Cardiac muscle cell (in vitro differentiated cells and primary cell): Measurements from ENCODE around the gene MGAT4B. TPM values are rescaled to one million over a fixed set of nuclear protein-coding genes. Genes with fewer than 3 reads are reported as not detected.

Experiments
- DNase-seq, 2 donors: peaks; one replicate each; pipeline versions ENCODE4 v3.0.0 to v3.0.0-alpha.2; 2010 to 2017; ENCODE audit warnings: low read depth in 1 of 2, low spot score in 1 of 2
- H3K27ac ChIP-seq: fragments of 200-600 bp; sonication (generic); 2 replicates; pipeline ENCODE4 v1.5.1; 2016
- H3K27me3 ChIP-seq: fragments of 200-600 bp; sonication (generic); 2 replicates; pipeline ENCODE4 v1.6.0; 2016; ENCODE audit warnings: control low read depth
- H3K36me3 ChIP-seq: fragments of 200-600 bp; sonication (generic); 2 replicates; pipeline ENCODE4 v1.5.1; 2016; ENCODE audit warnings: control low read depth
- H3K4me1 ChIP-seq: fragments of 200-600 bp; sonication (generic); 2 replicates; pipeline ENCODE4 v1.8.1; 2017; ENCODE audit warnings: low read depth, mild to moderate bottlenecking, mixed run types
- H3K4me3 ChIP-seq: fragments of 200-600 bp; sonication (generic); 2 replicates; pipeline ENCODE4 v1.5.1; 2016; ENCODE audit warnings: mild to moderate bottlenecking
- H3K9me3 ChIP-seq: fragments of 200-600 bp; sonication (generic); 2 replicates; pipeline ENCODE4 v1.5.1; 2017; ENCODE audit warnings: low read depth, mild to moderate bottlenecking, control low read depth
- polyA plus RNA-seq: library from polyadenylated mRNA; unstranded; fragments of >200 nt; fragmentation: Nextera tagmentation; extraction: Ambion mirVana; gene quantifications from 2 replicates; pipeline ENCODE4 v1.2.1, GENCODE V29; 2016
- total RNA-seq: library from RNA; depleted of rRNA; stranded (reverse); fragments of >200 nt; gene quantifications from 2 replicates; pipeline ENCODE4 v1.2.3, GENCODE V29; 2016
- TF ChIP-seq, protein P1 (sequence below): IDR thresholded peaks from 2 replicates; pipeline ENCODE4 v1.5.1; 2012; ENCODE audit warnings: low read depth, mild to moderate bottlenecking, low read length

Gene MGAT4B
- total and polyA plus RNA-seq, 2 experiments from 2014 or later: 184 to 192 TPM

DNA sequence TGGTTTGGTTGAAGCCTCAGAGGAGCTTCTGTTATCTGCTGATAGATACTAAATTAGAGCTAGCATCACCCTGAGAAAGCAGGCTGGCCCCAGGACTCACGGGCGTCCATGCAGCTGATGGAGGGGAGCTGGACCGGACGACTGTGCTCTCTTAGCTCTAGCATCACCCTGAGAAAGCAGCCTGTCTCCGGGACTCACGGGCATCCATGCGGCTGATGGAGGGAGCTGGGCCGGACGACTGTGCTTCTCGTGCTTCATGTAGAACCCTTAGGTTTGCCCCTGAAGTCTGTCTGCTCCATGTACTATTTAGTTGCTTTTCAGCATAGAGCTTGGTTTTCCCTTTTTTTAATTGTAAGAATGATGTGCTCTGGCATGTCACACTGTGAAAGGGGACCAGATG, 29.2 kb downstream of the MGAT4B start:
- no peaks in the 10 kb centered on the region for H3K27me3 ChIP-seq
- no peak for DNase-seq
- H3K9me3 ChIP-seq: no peaks in the 10 kb centered on the region
- TF ChIP-seq, protein P1, sequence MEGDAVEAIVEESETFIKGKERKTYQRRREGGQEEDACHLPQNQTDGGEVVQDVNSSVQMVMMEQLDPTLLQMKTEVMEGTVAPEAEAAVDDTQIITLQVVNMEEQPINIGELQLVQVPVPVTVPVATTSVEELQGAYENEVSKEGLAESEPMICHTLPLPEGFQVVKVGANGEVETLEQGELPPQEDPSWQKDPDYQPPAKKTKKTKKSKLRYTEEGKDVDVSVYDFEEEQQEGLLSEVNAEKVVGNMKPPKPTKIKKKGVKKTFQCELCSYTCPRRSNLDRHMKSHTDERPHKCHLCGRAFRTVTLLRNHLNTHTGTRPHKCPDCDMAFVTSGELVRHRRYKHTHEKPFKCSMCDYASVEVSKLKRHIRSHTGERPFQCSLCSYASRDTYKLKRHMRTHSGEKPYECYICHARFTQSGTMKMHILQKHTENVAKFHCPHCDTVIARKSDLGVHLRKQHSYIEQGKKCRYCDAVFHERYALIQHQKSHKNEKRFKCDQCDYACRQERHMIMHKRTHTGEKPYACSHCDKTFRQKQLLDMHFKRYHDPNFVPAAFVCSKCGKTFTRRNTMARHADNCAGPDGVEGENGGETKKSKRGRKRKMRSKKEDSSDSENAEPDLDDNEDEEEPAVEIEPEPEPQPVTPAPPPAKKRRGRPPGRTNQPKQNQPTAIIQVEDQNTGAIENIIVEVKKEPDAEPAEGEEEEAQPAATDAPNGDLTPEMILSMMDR: no peak
- no peaks in the 10 kb centered on the region for H3K4me1 ChIP-seq
- no peak overlapping the region for H3K4me3 ChIP-seq
- peaks cover 43% of the 10 kb centered on the region for H3K36me3 ChIP-seq
- no peak overlapping the region for H3K27ac ChIP-seq

DNA sequence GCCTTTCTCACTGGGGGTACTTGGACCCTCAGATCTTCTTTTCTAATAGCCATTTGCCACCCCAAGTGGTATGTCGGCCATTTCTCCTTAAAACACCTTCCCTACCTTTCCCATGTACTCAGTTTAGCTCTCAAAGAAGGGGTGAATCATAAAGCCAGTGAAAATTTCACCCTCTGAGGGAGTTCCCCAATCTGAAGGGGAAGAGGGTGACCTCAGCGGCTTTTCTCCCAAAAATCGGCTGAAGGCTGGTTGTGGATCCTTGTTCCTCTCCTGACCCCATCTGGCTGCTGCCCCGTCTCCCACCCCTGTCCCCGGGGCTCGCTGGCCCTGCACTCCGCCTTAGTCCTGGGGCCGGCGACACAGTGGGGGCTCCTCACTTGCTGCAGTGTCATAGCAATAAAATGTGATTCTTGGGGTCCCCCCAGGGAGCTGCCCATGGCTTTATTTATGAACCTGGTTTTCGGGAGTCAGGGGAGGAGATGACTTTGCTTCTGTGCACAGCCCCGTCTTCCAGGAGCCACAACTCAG, 30.2 kb downstream of the MGAT4B start:
- H3K27me3 ChIP-seq: no peaks in the 10 kb centered on the region
- H3K4me3 ChIP-seq: no peak overlapping the region
- no peak for DNase-seq
- H3K9me3 ChIP-seq: no peaks in the 10 kb centered on the region
- H3K27ac ChIP-seq: no peak overlapping the region
- TF ChIP-seq, protein P1: no peak
- H3K4me1 ChIP-seq: no peaks in the 10 kb centered on the region
- H3K36me3 ChIP-seq: peaks cover 52% of the 10 kb centered on the region

DNA sequence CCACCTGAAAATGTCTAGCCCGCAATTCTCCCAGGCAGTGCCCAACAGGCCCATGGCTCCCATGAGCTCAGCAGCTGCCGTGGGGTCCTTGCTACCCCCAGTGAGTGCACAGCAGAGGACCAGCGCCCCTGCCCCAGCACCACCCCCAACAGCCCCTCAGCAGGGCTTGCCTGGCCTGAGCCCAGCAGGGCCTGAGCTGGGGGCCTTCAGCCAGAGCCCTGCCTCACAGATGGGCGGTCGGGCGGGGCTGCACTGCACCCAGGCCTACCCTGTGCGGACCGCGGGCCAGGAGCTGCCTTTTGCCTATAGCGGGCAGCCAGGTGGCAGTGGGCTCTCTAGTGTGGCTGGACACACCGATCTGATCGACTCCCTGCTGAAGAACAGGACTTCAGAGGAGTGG, 32.2 kb downstream of the MGAT4B start:
- DNase-seq: no peak
- no peak overlapping the region for H3K27ac ChIP-seq
- H3K4me1 ChIP-seq: no peaks in the 10 kb centered on the region
- TF ChIP-seq, protein P1: no peak
- no peak overlapping the region for H3K4me3 ChIP-seq
- no peaks in the 10 kb centered on the region for H3K27me3 ChIP-seq
- peaks cover 73% of the 10 kb centered on the region for H3K36me3 ChIP-seq
- H3K9me3 ChIP-seq: no peaks in the 10 kb centered on the region

DNA sequence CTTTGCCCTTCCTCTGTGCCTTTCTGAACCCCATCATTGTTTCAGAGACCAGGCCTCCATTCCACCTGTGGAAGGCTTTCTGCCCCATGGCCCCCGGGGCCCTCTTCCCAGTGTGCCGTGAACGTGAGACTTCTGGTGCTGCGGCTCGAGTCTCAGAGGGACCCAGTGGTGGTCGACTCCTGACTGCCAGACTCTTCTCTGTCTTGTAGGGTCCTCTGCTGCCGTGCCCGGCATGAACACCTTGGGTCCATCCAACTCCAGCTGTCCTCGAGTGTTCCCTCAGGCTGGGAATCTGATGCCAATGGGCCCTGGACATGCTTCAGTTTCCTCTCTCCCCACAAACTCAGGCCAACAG, 33.0 kb downstream of the MGAT4B start:
- no peak for DNase-seq
- Histone ChIP-seq H3K4me3 (no peak overlapping the region), H3K4me1 (no peaks in the 10 kb centered on the region), H3K27ac (no peak overlapping the region), H3K27me3 (no peaks in the 10 kb centered on the region), H3K9me3 (no peaks in the 10 kb centered on the region), H3K36me3 (peaks cover 78% of the 10 kb centered on the region)
- TF ChIP-seq, protein P1: no peak

DNA sequence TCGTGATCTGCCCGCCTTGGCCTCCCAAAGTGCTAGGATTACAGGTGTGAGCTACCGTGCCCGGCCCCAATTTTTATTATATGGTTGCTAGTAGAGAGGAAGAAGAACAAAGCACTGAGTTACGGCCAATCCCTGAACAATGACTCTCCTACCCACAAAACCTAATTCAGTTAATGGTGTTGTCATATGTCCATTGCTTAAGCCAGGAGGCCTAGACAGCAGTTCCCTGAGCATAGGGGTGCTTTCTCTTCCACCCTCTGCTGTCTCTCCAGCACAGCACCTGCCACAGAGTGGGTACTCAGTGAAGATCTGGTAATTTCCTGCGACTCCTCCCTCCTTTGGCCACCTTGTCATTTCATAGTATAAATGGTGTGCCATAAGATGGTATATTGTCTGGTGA, 34.3 kb downstream of the MGAT4B start:
- Histone ChIP-seq H3K36me3 (peaks cover 68% of the 10 kb centered on the region), H3K4me1 (no peaks in the 10 kb centered on the region), H3K9me3 (no peaks in the 10 kb centered on the region), H3K27ac (no peak overlapping the region), H3K4me3 (no peak overlapping the region), H3K27me3 (no peaks in the 10 kb centered on the region)
- no peak for DNase-seq
- TF ChIP-seq, protein P1: no peak
